Endothelial cell of umbilical vein (primary cell): ENCODE results near the gene OCA2. TPM values are rescaled to one million over a fixed set of nuclear protein-coding genes. Genes with fewer than 3 reads are reported as not detected.

ENCODE experiments used
- BruUV-seq: library from RNA; stranded (reverse); fragments of 400-500 nt; replicated peaks from 2 replicates; lab custom pipeline; 2021; lab: Mats Ljungman, UMichigan
- CTCF ChIA-PET: fragments of 300-600, 350-600 bp; sonication (Branson Sonifier 250); formaldehyde crosslinking; loops from one replicate; lab custom pipeline; 2021; ENCODE audit warnings: antibody characterized with exemption, inconsistent platforms; lab: Charles Lee
- POLR2A ChIA-PET: fragments of 300-600, 350-600 bp; sonication (Branson Sonifier 250); formaldehyde crosslinking; loops from one replicate; lab custom pipeline; 2021; ENCODE audit warnings: antibody characterized with exemption, inconsistent platforms; lab: Charles Lee
- DNase-seq: peaks from one replicate; pipeline ENCODE4 v3.0.0-alpha.2; 2011; ENCODE audit warnings: low read depth, low spot score
- FAIRE-seq: peaks from 2 replicates; lab custom pipeline; 2011; peaks lifted over from hg19 to GRCh38; lab: Jason Lieb, UNC
- H2AFZ ChIP-seq: 2 replicates; pipeline ENCODE4 v1.6.0; 2012; ENCODE audit warnings: low read depth, low read length, control low read depth, inconsistent platforms
- H3K27ac ChIP-seq: 2 replicates; pipeline ENCODE4 v1.5.1; 2011; ENCODE audit warnings: low read depth, mild to moderate bottlenecking, control low read depth, low read length, moderate library complexity; ENCODE audit not compliant: insufficient read depth
- H3K27me3 ChIP-seq, 2 experiments: 2 replicates each; pipeline versions ENCODE4 v1.6.0 to v1.6.1; 2011; ENCODE audit warnings: low read length in 2 of 2, mixed read lengths in 1 of 2; ENCODE audit not compliant: control insufficient read depth in 2 of 2, insufficient read depth in 2 of 2
- H3K36me3 ChIP-seq, 2 experiments: 2 replicates in 1 of 2; 3 replicates in 1 of 2; pipeline ENCODE4 v1.5.1; 2011; ENCODE audit warnings: low read length in 2 of 2, mild to moderate bottlenecking in 1 of 2, moderate library complexity in 1 of 2; ENCODE audit not compliant: control insufficient read depth in 2 of 2, insufficient read depth in 2 of 2; ENCODE audit errors: extremely low read depth in 1 of 2
- H3K4me1 ChIP-seq: 3 replicates; pipeline ENCODE4 v1.5.1; 2011; ENCODE audit warnings: mild to moderate bottlenecking, low read length; ENCODE audit not compliant: control insufficient read depth, insufficient read depth; ENCODE audit errors: extremely low read depth
- H3K4me2 ChIP-seq: 2 replicates; pipeline ENCODE4 v1.6.1; 2011; ENCODE audit warnings: low read length, control low read depth, mixed read lengths; ENCODE audit not compliant: insufficient read depth
- H3K4me3 ChIP-seq, 3 experiments: fragments of 200-600 bp in 1 of 3; sonication (generic), shearing (Covaris generic) in 1 of 3; replicated peaks in 1 of 3; 2 replicates each; pipeline ENCODE4 v1.5.1; 2011 to 2016; ENCODE audit warnings: control low read depth in 3 of 3, low read length in 3 of 3, mild to moderate bottlenecking in 2 of 3, inconsistent platforms in 1 of 3, low read depth in 1 of 3, moderate library complexity in 1 of 3; ENCODE audit not compliant: insufficient read depth in 1 of 3
- H3K79me2 ChIP-seq: 2 replicates; pipeline ENCODE4 v1.6.0; 2012; ENCODE audit warnings: low read length, inconsistent platforms; ENCODE audit not compliant: control insufficient read depth, insufficient read depth
- H3K9ac ChIP-seq: replicated peaks from 2 replicates; pipeline ENCODE3; 2011; ENCODE audit warnings: low read length, control low read depth; ENCODE audit not compliant: insufficient read depth; ENCODE audit errors: extremely low read depth
- H3K9me1 ChIP-seq: replicated peaks from 3 replicates; pipeline ENCODE4 v1.6.0; 2011; ENCODE audit warnings: mild to moderate bottlenecking, low read length; ENCODE audit not compliant: control insufficient read depth, insufficient read depth; ENCODE audit errors: extremely low read depth
- H3K9me3 ChIP-seq: replicated peaks from 2 replicates; pipeline ENCODE4 v1.5.1; 2012; ENCODE audit warnings: low read length, inconsistent platforms; ENCODE audit not compliant: control insufficient read depth, insufficient read depth
- H4K20me1 ChIP-seq: replicated peaks from 2 replicates; pipeline ENCODE3; 2011; ENCODE audit warnings: mild to moderate bottlenecking, low read length; ENCODE audit not compliant: control insufficient read depth, insufficient read depth; ENCODE audit errors: extremely low read depth
- EZH2 ChIP-seq: IDR thresholded peaks from 2 replicates; pipeline ENCODE4 v1.6.1; 2012; ENCODE audit warnings: borderline replicate concordance, low read depth, mild to moderate bottlenecking, moderate library complexity, low read length, inconsistent platforms; ENCODE audit not compliant: severe bottlenecking
- FOS ChIP-seq: IDR thresholded peaks from 2 replicates; pipeline ENCODE4 v1.6.1; 2011; ENCODE audit warnings: mild to moderate bottlenecking, low read length, moderate library complexity, borderline replicate concordance; ENCODE audit not compliant: insufficient read depth
- GATA2 ChIP-seq: IDR thresholded peaks from 2 replicates; pipeline ENCODE4 v1.7.0; 2011; ENCODE audit warnings: low read depth, mild to moderate bottlenecking, moderate library complexity, mixed read lengths, low read length; ENCODE audit not compliant: insufficient read length, insufficient read depth
- JUN ChIP-seq: IDR thresholded peaks from 2 replicates; pipeline ENCODE4 v1.6.1; 2011; ENCODE audit warnings: borderline replicate concordance, low read depth; ENCODE audit not compliant: insufficient read length, insufficient read depth
- MYC ChIP-seq: IDR thresholded peaks from one replicate; pipeline ENCODE4 v1.6.1; 2011; ENCODE audit warnings: mild to moderate bottlenecking, low read depth, low read length
- POLR2A ChIP-seq: IDR thresholded peaks from 2 replicates; pipeline ENCODE4 v1.6.1; 2012; ENCODE audit warnings: low read depth, mild to moderate bottlenecking, control low read depth, low read length
- POLR2AphosphoS5 ChIP-seq: IDR thresholded peaks from 2 replicates; pipeline ENCODE4 v1.6.1; 2012; ENCODE audit warnings: low read depth, mild to moderate bottlenecking, control low read depth, low read length, moderate library complexity; ENCODE audit not compliant: insufficient read depth
- dilution Hi-C: fragments of 300-500 bp; cut with MboI; formaldehyde crosslinking; loops from one replicate; pipeline ENCODE4 v1.15.0; 2019; ENCODE audit warnings: low sequenced_read_pairs; ENCODE audit not compliant: extremely low pct_ligation_motif_present
- intact Hi-C: fragments of 100-400 bp; cut with micrococcal nuclease; formaldehyde crosslinking; loops from one replicate; pipeline ENCODE4 v1.10.0; 2022
- polyA plus RNA-seq, 4 experiments: library from polyadenylated mRNA; depleted of rRNA in 3 of 4; stranded (reverse) in 3 of 4; unstranded in 1 of 4; fragments of >200 nt; gene quantifications; 2 replicates each; pipeline versions ENCODE4 v1.2.1 to v1.2.3, GENCODE V29; 2011 to 2012; ENCODE audit warnings: missing spikeins in 1 of 4
- total RNA-seq: library from RNA; stranded (reverse); gene quantifications from 2 replicates; pipeline ENCODE4 v1.2.3, GENCODE V29; 2021
- TF ChIP-seq, protein P1 (sequence below), 2 donors: IDR thresholded peaks; 1 replicate in 1 of 2; 2 replicates in 1 of 2; pipeline ENCODE4 v1.5.1; 2011; ENCODE audit warnings: low read length in 2 of 2, mild to moderate bottlenecking in 2 of 2, moderate library complexity in 2 of 2, control low read depth in 1 of 2, inconsistent platforms in 1 of 2, low read depth in 1 of 2; ENCODE audit not compliant: insufficient read depth in 1 of 2; ENCODE audit errors: extremely low read depth in 1 of 2
- TF ChIP-seq, protein P2 (sequence below): IDR thresholded peaks from 2 replicates; pipeline ENCODE4 v1.6.1; 2011; ENCODE audit not compliant: insufficient read depth, insufficient read length

OCA2 gene
- total and polyA plus RNA-seq, 2 donors (not counting 3 experiments of a cell fraction or from before 2014, with no cell fraction given), result not detected

DNA sequence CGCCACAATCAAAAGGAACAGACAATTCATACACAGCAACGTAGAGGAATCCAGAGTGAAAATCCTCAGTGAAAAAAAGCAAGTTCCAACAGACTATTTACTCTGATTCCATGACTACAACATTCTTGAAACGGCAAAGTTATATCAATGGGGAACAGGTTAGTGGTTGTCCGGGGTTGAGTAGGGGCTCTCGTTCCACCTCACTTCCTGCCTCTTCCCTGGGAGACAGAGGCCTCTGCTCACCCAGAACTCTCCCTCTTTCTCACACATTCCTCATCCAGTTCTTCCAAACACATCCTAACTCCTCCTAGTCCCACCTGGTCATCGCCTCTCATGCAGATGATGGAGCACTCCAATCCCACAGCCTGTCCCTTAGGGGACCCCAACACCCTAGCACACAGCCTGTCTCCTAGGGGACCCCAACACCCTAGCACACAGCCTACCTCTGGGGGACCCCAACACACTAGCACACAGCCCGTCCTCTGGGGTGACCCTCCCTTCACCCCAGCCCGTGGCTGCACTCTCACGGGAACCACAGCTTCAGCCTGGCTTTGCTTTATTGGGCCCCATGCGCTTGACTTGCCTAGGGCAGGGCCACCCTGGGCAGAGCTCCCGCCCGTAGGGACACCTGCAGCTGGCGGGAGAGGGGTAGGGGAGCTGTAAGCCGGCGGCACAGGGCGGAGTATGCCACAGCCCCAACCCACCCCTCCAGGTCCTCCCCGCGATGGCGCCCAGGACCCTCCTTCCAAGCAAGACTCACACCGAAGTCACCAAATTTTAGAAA lies 5.2 kb downstream of the OCA2 start:
- no peak for FAIRE-seq
- no peaks in the 10 kb centered on the region for H3K36me3 ChIP-seq
- ChIA-PET POLR2A (no interaction called here), CTCF (interaction anchor here (1.4 kb wide), 1 partner anchor 9 kb away, joined by 3 read pairs; no protein-coding TSS in a partner anchor)
- H3K4me1 ChIP-seq, result peaks cover 12% of the 10 kb centered on the region
- H3K9ac ChIP-seq, result no peak overlapping the region
- intact Hi-C loops (no loop called here), dilution Hi-C loops (no loop called here)
- BruUV-seq, result no TSS peak
- H3K4me2 ChIP-seq, result no peak overlapping the region
- no peaks in the 10 kb centered on the region for H3K9me1 ChIP-seq
- TF ChIP-seq EZH2, result no peak
- TF ChIP-seq, protein P1, sequence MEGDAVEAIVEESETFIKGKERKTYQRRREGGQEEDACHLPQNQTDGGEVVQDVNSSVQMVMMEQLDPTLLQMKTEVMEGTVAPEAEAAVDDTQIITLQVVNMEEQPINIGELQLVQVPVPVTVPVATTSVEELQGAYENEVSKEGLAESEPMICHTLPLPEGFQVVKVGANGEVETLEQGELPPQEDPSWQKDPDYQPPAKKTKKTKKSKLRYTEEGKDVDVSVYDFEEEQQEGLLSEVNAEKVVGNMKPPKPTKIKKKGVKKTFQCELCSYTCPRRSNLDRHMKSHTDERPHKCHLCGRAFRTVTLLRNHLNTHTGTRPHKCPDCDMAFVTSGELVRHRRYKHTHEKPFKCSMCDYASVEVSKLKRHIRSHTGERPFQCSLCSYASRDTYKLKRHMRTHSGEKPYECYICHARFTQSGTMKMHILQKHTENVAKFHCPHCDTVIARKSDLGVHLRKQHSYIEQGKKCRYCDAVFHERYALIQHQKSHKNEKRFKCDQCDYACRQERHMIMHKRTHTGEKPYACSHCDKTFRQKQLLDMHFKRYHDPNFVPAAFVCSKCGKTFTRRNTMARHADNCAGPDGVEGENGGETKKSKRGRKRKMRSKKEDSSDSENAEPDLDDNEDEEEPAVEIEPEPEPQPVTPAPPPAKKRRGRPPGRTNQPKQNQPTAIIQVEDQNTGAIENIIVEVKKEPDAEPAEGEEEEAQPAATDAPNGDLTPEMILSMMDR (IDR thresholded peaks at IDR 0.05; ENCODE audit: extremely low read depth in 1 of 2, insufficient read depth in 1 of 2, low read depth in 1 of 2, low read length in 2 of 2), result no peak
- TF ChIP-seq POLR2A, result no peak
- no peak overlapping the region for H2AFZ ChIP-seq
- H3K4me3 ChIP-seq, result no peak overlapping the region
- H4K20me1 ChIP-seq, result no peaks in the 10 kb centered on the region
- H3K9me3 ChIP-seq, result no peaks in the 10 kb centered on the region
- DNase-seq, result no peak
- no peaks in the 10 kb centered on the region for H3K79me2 ChIP-seq
- H3K27me3 ChIP-seq, result peaks cover 35 to 50% of the 10 kb centered on the region in 2 experiments
- no peak overlapping the region for H3K27ac ChIP-seq

DNA sequence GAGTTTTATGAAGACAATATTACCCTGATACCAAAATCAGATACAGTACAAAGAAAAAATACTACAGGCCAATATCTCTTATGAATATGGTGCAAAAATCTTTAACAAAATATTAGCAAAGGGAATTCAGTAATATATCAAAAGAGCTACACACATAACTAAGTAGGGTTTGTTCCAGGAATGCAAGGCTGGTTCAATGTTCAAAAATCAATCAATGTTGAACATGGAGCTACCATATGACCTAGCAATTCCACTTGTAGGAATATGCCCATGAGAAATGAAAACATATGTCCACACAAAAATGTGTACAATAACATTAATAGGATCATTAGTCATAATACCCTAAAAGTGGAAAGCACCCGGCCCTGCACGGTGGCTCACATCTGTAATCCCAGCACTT lies 7.8 kb downstream of the OCA2 start:
- peaks cover 10% of the 10 kb centered on the region for H3K4me1 ChIP-seq
- FAIRE-seq, result no peak
- no peaks in the 10 kb centered on the region for H3K79me2 ChIP-seq
- H3K9me3 ChIP-seq, result no peaks in the 10 kb centered on the region
- CTCF ChIA-PET, result interaction anchor here (1.0 kb wide), 1 partner anchor 35 kb away, joined by 4 read pairs; no protein-coding TSS in a partner anchor
- DNase-seq, result no peak
- dilution Hi-C loops (no loop called here), intact Hi-C loops (no loop called here)
- POLR2A ChIA-PET, result no interaction called here
- TF ChIP-seq, protein P1 (IDR thresholded peaks at IDR 0.05; ENCODE audit: extremely low read depth in 1 of 2, insufficient read depth in 1 of 2, low read depth in 1 of 2, low read length in 2 of 2), result no peak
- TF ChIP-seq POLR2A (no peak), FOS (no peak), JUN (no peak), GATA2 (no peak), MYC (no peak), EZH2 (no peak), POLR2AphosphoS5 (no peak)
- TF ChIP-seq, protein P2, sequence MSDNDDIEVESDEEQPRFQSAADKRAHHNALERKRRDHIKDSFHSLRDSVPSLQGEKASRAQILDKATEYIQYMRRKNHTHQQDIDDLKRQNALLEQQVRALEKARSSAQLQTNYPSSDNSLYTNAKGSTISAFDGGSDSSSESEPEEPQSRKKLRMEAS, result no peak
- no peak overlapping the region for H3K4me2 ChIP-seq
- no peak overlapping the region for H3K4me3 ChIP-seq
- no peaks in the 10 kb centered on the region for H3K9me1 ChIP-seq
- H4K20me1 ChIP-seq, result no peaks in the 10 kb centered on the region
- no peak overlapping the region for H2AFZ ChIP-seq
- H3K27ac ChIP-seq, result no peak overlapping the region
- no peaks in the 10 kb centered on the region for H3K36me3 ChIP-seq
- no TSS peak for BruUV-seq
- H3K9ac ChIP-seq, result no peak overlapping the region
- peaks cover 16 to 27% of the 10 kb centered on the region in 2 experiments for H3K27me3 ChIP-seq
